Central memory CD4-positive, alpha-beta T cell (primary cell): Measurements from ENCODE around the gene DCLK2.

Experiments used
- DNase-seq: peaks from one replicate; pipeline ENCODE4 v3.0.0; 2022

DCLK2 gene

GRCh38 chr4:150119492-150119891 lies 41.2 kb downstream of the DCLK2 start:
- DNase-seq: no peak

DNA sequence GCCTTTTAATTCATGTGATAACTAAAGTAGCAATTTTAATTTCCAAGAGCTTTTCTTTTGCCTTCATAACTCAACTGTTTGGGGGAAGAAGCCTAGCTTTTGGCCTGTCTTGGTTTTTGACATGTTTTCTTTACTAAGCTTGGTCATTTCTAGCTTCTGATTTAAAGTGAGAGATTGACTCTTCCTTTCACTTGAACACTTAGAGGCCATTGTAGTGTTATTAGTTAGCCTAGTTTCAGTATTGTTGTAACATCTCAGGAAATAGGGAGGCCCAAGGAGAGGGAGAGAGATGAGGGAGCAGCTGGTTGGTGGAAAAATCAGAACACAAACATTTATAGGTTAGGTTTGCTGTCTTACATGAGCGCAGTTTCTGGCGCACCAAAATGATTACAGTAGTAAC lies 44.8 kb downstream of the DCLK2 start:
- DNase-seq: no peak

DNA sequence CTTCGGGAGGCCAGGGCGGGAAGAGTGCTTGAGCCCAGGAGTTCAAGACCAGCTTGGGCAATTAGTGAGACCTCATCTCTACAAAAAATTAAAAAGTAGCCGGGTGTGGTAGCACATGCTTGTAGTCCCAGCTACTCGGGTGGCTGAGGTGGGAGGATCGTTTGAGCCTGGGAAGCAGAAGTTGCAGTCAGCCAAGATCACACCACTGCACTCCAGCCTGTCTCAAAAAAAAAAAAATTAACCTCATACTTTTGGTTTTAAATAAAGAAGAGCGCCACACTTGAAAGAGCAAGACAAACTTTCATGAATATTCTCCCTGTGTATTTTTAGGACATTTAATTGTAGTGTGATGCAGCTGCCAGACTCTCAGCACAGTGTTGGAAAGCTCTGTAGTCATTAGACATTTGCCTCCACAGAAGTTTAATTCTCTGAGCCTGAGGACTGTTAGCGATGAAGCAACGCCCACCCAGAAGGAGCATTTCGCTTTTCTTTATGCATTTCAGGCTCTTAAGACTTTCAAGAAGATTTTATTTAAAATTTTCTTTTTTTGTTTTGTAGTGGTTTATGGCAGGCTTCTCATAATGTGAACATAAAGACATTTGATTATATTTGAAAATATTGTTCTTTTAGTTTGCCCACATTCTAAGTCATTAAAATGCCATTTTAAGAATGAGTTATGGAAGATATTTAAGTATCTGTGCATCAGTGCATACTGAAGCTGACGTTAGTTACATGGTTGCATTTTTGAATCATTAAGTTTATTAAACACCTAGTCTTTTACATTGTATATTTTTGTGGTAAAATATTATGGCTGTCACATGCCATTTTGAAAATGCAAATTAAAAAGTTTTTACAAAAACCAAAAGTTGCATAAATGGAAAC lies 45.8 kb downstream of the DCLK2 start:
- no peak for DNase-seq

GRCh38 chr4:150126201-150126863 lies 48.1 kb downstream of the DCLK2 start:
- no peak for DNase-seq

GRCh38 chr4:150126864-150127203 lies 48.6 kb downstream of the DCLK2 start:
- no peak for DNase-seq

- no peak for DNase-seq
Measured at GRCh38 chr4:150127757-150128156, 49.5 kb downstream of the DCLK2 start.

DNA sequence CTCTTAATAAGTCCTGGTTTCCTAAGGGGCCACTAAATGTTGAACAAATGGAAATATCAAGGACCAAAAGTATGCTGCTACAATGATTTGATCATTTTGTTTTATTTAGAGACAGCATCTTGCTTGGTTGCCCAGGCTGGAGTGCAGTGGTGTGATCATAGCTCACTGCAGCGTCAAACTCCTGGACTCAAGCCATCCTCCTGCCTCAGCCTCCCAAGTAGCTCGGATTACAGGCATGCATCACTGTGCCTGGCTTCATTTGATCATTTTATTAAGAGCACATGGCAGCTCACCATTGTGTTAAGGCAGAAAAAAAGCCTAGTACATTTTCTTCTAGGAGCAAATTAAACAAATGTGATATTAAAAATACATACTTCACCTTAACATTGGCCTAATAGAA lies 52.7 kb downstream of the DCLK2 start:
- no peak for DNase-seq

DNA sequence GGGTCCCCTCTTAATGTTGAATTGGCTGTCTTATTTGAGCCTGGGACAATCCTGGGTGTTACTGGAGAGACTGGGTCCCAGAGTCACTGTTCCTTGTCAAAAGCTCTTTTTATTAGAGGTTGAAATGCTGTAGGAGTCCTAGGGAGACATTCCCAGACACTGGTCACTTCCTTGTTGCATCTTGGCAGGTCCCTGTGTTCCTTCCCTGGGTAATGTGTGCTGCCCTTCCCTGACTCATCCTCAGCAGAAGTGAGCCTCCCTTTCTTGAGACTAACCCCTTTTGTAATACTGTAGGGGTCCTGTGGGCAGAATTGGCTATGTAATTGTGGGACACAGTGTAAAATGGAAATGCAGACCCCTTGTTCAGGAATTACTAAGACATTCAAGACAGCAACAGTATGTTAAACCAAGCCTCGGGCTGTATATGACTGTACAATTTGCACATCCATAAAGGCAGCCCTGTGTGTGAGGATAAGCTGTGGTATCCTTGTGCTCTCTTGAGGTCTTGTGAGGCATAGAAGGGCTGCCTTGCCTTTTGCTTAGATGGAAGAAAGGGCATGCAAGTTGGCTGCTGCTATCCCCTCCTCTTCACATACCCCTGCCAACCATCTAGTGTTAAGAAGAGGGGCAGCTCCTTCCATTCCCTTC lies 53.5 kb downstream of the DCLK2 start:
- no peak for DNase-seq

- no peak for DNase-seq
Measured at GRCh38 chr4:150133605-150134004, 55.4 kb downstream of the DCLK2 start.

DNA sequence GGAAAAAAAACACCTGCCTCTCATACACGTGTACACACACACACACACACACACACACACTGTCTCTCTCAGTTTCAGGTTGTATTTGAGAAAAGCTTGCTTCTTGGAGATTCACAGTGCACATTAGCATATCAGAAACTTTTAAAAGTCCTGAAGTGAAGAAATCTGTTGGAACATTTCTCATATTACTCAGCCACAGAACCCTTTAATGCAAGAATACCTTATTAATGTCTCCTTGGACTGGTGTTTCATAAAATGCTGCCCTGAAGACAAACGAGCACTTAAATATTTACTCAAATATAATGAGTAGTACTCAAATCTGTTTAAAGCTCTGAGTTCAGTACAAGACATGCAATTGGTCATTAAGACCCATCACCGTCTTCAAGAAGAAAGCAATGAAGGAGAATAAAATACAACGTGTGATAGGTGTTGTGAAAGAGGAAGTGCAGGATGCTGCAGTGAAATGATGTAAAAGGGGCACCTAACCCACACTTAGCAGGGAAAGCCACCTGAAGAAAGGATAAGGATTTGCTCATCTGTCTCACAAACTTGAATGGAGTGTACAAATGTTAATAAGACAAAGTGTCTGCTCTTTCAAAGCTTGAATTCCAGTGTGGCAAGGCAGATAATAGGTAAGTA lies 57.0 kb downstream of the DCLK2 start:
- DNase-seq: no peak

GRCh38 chr4:150136036-150136435 lies 57.8 kb downstream of the DCLK2 start:
- DNase-seq: no peak

- DNase-seq: no peak
Measured at GRCh38 chr4:150136481-150136880, 58.2 kb downstream of the DCLK2 start.

DNA sequence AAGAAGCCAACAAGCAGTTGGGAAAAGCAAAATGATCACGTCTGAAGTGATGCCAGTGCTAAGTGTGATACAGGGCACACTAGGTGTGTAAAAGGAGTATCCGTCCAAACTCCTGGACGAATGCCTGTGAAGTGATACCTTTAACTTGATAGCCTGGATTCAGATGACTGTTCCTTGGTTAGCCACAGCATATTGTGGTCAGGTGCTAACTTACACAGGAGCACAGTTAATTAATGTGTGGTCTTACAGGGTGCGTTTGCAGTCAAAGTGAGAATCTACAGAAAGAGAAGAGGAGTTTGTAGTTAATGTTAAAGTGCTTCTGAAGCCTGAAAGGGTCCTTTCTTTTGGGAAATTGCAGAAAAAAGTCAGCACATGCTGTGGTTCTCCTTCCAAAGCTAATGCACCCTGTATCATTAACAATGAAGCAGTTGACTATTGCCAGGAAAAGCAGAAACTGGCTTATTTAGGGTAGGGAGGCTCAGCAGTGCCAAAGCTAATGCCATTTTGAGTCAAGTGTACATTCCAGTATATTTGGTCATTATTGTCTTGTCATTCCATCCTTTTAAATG lies 61.1 kb downstream of the DCLK2 start:
- DNase-seq: no peak

- no peak for DNase-seq
Measured at GRCh38 chr4:150140774-150141400, 62.6 kb downstream of the DCLK2 start.

- no peak for DNase-seq
Measured at GRCh38 chr4:150141756-150142155, 63.5 kb downstream of the DCLK2 start.

DNA sequence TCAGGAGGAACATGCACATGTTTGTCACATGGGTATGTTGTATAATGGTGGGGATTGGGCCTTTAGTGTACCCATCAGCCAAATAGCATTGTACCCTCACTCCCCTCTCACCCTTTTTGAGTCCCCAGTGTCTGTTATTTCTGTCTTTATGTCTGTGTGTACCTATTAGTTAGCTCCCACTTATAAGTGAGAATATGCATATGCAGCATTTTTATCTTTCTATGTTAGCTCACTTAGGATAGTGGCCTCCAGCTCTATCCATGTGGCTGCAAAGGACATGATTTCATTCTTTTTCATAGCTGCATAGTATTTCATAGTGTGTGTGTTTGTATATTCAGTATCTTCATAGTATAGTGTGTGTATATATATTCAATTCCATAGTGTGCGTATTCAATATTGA lies 64.6 kb downstream of the DCLK2 start:
- no peak for DNase-seq

- DNase-seq: no peak
Measured at GRCh38 chr4:150145090-150145945, 67.1 kb downstream of the DCLK2 start.

GRCh38 chr4:150145946-150146340 lies 67.7 kb downstream of the DCLK2 start:
- DNase-seq: no peak

DNA sequence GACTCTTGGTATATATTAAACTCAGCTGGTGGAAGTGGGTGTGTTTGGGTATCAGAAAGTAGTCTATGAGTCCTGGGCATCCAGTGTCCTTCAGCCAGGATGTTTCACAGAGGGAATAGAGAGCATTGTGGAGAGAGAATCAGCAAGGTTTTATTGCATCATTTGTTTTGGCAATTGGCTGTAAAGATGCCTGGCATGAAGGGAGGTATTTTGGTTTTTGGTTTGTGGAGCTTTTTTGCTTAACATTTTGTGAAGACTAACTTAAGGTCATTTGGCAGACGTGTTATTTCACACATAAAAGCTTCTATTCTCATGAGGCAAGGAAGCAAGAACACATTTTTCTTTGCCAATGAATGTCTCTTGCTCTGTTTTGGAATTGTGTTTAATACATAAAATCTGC lies 71.1 kb downstream of the DCLK2 start:
- no peak for DNase-seq

- no peak for DNase-seq
Measured at GRCh38 chr4:150150629-150151062, 72.4 kb downstream of the DCLK2 start.

GRCh38 chr4:150152766-150153165 lies 74.5 kb downstream of the DCLK2 start:
- no peak for DNase-seq

DNA sequence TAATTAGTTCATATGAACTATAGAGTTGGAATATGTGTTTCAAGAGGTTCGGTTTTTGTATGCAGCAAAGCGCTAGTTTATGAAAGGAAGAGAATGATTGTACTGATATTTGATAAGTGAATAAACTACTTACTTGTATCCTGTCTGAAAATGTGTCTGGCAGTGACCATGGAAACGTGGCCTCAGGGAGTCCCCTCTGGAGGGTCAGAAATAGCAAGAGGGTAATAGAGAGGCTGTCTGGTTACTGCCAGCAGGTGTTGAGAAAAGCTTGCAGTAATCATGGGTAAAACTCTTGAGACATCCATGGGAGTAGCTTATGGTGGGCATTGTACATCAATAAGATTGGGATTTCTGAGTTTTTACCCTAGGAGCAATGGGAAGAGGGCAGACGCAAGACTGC lies 77.1 kb downstream of the DCLK2 start:
- DNase-seq: no peak
